Stimulated activated CD4-positive, alpha-beta T cell treated with anti-CD3 and anti-CD28 coated beads, TNF-alpha, amount 100 ng/mL, for 1 hour (primary cell): ENCODE data around the gene THUMPD2.
"Not testable (repeated sequence)": the region's sequence is repeated elsewhere in the genome, so short reads cannot be mapped to it uniquely, and the experiment has no call there.

Experiments used
- DNase-seq, 3 donors: peaks; one replicate each; pipeline ENCODE4 v3.0.0-alpha.2; 2020; ENCODE audit warnings: low read depth in 3 of 3, low spot score in 1 of 3

The THUMPD2 gene, protein sequence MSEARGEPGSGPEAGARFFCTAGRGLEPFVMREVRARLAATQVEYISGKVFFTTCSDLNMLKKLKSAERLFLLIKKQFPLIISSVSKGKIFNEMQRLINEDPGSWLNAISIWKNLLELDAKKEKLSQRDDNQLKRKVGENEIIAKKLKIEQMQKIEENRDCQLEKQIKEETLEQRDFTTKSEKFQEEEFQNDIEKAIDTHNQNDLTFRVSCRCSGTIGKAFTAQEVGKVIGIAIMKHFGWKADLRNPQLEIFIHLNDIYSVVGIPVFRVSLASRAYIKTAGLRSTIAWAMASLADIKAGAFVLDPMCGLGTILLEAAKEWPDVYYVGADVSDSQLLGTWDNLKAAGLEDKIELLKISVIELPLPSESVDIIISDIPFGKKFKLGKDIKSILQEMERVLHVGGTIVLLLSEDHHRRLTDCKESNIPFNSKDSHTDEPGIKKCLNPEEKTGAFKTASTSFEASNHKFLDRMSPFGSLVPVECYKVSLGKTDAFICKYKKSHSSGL

DNA sequence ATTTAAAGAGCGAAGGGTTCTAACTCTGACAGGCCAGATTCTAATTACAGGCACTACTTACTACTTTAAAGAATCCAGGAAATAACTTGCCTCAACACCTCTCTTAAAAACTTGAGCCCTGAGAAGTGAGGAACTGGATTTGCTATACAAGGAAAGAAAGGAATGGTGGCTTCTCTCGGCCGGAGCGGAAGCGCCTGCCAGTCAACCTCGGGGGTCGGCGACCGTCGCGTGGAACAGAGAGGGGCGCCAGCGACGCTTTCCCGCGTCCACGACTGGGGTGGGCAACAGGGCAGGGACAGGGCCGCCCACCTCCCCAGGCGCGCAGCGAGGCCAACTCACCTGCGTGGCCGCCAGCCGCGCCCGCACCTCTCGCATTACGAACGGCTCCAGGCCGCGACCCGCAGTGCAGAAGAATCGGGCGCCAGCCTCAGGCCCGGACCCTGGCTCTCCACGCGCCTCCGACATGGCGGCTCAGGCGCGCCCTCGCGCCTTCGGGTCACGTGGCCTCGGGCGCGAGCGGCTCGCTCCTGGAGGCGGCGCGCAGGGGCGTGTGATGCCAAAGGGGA lies at the start of gene THUMPD2:
THUMPD2 (minus strand) TSS at position 484 of the 566 bp plus-strand sequence; CDS start at position 465, 19 bp downstream.
- peak in 2 of 3 donors; percentile 27 to 46 for DNase-seq

DNA sequence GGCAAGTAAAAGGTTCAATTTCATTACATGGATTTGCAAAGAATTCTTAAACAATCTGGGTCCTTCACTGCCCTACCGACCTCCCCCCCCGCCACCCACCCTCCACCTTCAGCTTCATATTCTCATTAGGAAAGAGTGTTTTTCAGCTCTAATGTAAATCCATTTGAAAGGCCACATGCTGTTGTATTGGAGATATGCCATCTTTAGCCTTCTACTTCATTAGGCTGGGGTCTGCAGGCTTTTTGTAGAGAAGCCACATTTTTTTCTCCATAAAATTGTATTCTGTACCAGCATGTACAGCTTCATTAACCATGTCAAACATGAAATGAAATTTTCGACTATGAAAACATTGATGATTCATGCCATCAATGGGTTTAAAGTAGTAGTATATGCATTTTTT lies 42.8 kb upstream of the THUMPD2 start:
- no peak for DNase-seq

DNA sequence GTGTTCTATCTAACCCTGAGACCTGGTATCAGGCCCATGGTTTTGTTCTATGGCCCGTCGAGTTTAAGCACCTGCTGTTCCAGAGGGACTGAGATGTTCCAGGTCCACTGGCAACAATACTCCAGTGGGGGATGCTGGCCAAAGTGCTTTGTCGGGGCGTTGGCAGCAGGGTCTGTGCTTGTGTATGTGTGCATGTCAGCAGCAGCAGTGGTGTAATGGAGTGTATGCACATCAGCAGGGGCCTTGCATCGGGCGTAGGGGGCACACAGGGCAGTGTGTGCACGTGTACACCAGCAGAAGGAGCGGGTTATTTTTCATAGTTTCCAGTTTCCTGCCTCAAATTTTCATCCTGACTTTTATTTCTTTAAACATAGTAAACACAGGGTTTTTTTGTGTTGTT lies 37.8 kb upstream of the THUMPD2 start:
- DNase-seq = no peak

- no peak for DNase-seq
Observed at GRCh38 chr2:39816428-39816827, 37.4 kb upstream of the THUMPD2 start.

DNA sequence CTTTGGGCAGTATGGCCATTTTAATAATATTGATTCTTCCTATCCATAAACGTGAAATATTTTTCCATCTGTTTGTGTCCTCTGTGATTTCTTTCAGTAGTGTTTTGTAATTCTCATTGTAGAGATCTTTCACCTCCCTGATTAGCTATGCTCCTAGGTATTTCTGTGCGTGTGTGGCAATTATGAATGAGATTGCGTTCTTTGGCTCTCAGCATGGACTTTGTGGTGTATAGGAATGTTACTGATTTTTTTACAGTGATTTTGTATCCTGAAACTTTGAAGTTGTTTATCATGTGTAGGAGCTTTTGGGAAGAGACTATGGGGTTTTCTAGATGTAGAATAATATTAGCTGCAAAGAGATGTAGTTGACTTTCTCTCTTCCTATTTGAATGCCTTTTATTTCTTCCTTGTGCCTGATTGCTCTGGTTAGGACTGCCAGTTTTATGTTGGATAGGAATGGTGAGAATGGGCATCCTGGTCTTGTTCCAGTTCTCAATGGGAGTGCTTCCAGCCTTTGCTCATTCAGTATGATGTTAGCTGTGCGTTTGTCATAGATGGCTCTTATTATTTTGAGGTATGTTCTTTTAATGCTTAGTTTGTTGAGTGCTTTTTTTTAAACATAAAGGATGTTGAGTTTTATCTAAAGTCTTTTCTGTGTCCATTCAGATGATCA lies 27.0 kb upstream of the THUMPD2 start:
- DNase-seq = no peak

- DNase-seq = no peak
Observed at GRCh38 chr2:39803839-39804238, 24.8 kb upstream of the THUMPD2 start.

DNA sequence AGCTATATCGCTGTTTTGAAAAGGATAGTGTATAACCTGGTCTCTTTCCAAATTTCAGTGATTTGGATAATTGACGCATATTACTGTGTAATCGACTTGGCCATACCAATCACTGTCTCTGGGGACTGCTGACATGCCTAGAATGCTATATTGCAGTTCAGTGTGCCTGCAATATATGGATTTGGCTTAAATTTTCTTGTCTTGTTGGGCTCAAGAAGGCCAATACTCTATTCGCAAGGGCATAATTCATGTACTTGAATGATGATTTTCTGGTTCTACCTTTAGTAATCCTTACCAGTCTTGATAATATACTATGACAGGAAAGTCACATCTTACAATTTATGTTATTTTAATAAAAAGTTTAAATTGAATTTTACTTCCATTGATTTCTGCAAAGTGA lies 21.7 kb upstream of the THUMPD2 start:
- DNase-seq = no peak

- no peak for DNase-seq
Observed at GRCh38 chr2:39796134-39796533, 17.1 kb upstream of the THUMPD2 start.

DNA sequence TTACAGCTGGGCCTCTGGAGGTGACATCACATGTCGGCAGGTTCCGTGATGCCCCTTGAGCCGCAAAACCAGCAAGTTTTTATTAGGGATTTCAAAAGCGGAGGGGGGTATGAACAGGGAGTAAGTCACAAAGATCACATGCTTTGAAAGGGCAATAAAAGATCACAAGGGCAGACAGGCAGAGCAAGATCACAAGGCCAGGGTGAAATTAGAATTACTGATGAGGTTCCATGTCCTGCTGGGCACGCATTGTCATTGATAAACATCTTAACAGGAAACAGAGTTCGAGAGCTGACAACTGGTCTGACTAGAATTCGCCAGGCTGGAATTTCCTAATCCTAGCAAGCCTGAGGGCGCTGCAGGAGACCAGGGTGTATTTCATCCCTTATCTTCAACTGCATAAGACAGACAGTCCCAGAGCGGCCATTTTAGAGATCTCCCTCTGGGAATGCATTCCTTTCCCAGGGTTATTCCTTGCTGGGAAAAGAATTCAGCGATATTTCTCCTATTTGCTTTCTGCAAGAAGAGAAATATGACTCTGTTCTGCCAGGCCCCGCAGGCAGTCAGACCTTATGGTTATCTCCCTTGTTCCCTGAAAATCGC lies 11.3 kb upstream of the THUMPD2 start:
- not testable (repeated sequence) for DNase-seq

GRCh38 chr2:39787950-39788349 lies 8.9 kb upstream of the THUMPD2 start:
- DNase-seq = no peak

GRCh38 chr2:39786761-39787522 lies 7.9 kb upstream of the THUMPD2 start:
- DNase-seq = no peak

- DNase-seq = no peak
Observed at GRCh38 chr2:39782591-39782990, 3.5 kb upstream of the THUMPD2 start.

- no peak for DNase-seq
Observed at GRCh38 chr2:39781697-39782096, 2.6 kb upstream of the THUMPD2 start.

GRCh38 chr2:39780825-39781600 lies 2.0 kb upstream of the THUMPD2 start:
- DNase-seq = no peak

DNA sequence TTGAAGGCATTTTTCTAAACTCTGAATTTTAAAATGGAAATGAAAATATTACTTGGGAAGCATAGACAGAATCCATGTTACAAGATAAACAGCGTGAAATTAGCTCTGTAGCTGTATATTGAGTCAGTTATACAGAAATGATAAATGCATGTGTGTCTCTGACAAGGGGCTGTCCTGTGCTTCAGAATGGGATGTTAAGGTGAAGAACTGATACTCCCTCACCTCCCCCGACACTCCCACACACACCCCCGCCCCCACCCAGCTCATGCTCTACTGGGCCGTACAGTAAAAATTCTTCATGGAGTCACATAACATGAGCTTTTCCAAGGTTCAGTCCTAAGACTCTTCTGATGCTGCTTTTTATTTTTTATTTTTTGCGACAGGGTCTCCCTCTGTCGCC lies 869 bp upstream of the THUMPD2 start:
- DNase-seq = no peak

GRCh38 chr2:39779341-39779851 lies 338 bp upstream of the THUMPD2 start:
- no peak for DNase-seq

- no peak for DNase-seq
Observed at GRCh38 chr2:39778233-39778632, 825 bp downstream of the THUMPD2 start.

GRCh38 chr2:39772812-39773152 lies 6.3 kb downstream of the THUMPD2 start:
- no peak for DNase-seq

GRCh38 chr2:39772086-39772811 lies 6.8 kb downstream of the THUMPD2 start:
- no peak for DNase-seq
